Esophagus muscularis mucosa (tissue), 4 donors: ENCODE data around the gene AGAP1. TPM values are rescaled to one million over a fixed set of nuclear protein-coding genes. Genes with fewer than 3 reads are reported as not detected.

Experiments used
- DNase-seq: peaks from one replicate; pipeline ENCODE4 v3.0.0-alpha.2; 2017; ENCODE audit errors: extremely low spot score
- H3K27ac ChIP-seq, 4 donors: fragments of 200-600 bp; sonication (generic); replicated peaks in 1 of 4; 1 replicate in 3 of 4; 2 replicates in 1 of 4; pipeline ENCODE4 v1.5.1; 2016 to 2019; ENCODE audit warnings: mild to moderate bottlenecking in 1 of 4
- H3K27me3 ChIP-seq, 4 donors: fragments of 200-600 bp; sonication (generic); one replicate each; pipeline versions ENCODE4 v1.5.1 to v1.6.0; 2016 to 2019
- H3K36me3 ChIP-seq, 4 donors: fragments of 200-600 bp; sonication (generic); one replicate each; pipeline ENCODE4 v1.5.1; 2016 to 2019
- H3K4me1 ChIP-seq, 4 donors: fragments of 200-600 bp; sonication (generic); one replicate each; pipeline ENCODE4 v1.5.1; 2016 to 2019
- H3K4me3 ChIP-seq, 4 donors: fragments of 200-600 bp; sonication (generic); 1 replicate in 2 of 4; 2 replicates in 2 of 4; pipeline ENCODE4 v1.5.1; 2016 to 2019; ENCODE audit warnings: mild to moderate bottlenecking in 4 of 4, moderate library complexity in 1 of 4
- H3K9me3 ChIP-seq, 4 donors: fragments of 200-600 bp; sonication (generic); 1 replicate in 3 of 4; 2 replicates in 1 of 4; pipeline ENCODE4 v1.5.1; 2016 to 2019
- CTCF ChIP-seq, 3 experiments: fragments of 200-600 bp in 2 of 3; fragments of 450-650 bp in 1 of 3; sonication (generic) in 2 of 3; IDR thresholded peaks; one replicate each; pipeline ENCODE4 v1.5.1; 2017 to 2019; ENCODE audit warnings: antibody characterized with exemption in 3 of 3, mild to moderate bottlenecking in 2 of 3, moderate library complexity in 1 of 3
- EP300 ChIP-seq: sonication (generic); formaldehyde crosslinking; IDR thresholded peaks from one replicate; pipeline ENCODE4 v1.6.1; 2017; ENCODE audit warnings: antibody characterized with exemption
- POLR2A ChIP-seq: fragments of 450-650 bp; IDR thresholded peaks from one replicate; pipeline ENCODE4 v1.6.1; 2017; ENCODE audit warnings: antibody characterized with exemption, moderate library complexity, mild to moderate bottlenecking, low read depth
- POLR2AphosphoS5 ChIP-seq, 2 donors: sonication (generic); formaldehyde crosslinking; IDR thresholded peaks; one replicate each; pipeline ENCODE4 v1.6.1; 2017; ENCODE audit warnings: antibody characterized with exemption in 2 of 2
- WGBS: methylation state at CpG from one replicate; pipeline ENCODE4 v1.1.5; 2018; 5-methylcytosine and 5-hydroxymethylcytosine counted together
- intact Hi-C: fragments of 100-400 bp; cut with DNase I; formaldehyde crosslinking; loops from one replicate; pipeline ENCODE4 v1.15.1; 2023
- total RNA-seq, 4 donors: library from RNA; depleted of rRNA; stranded (reverse); fragments of >200 nt; gene quantifications; one replicate each; pipeline versions ENCODE4 v1.1.0 to v1.2.1, GENCODE V29; 2016

AGAP1 gene
- total RNA-seq = 10 to 100 TPM; 37.9 to 62.4 (median 47.2) TPM

GRCh38 chr2:235493775-235494715 is at the start of gene AGAP1:
Gene AGAP1 (plus strand): TSS chr2:235494043.
- Histone ChIP-seq H3K27ac (peak within 1 kb of the TSS; percentile 83 to 90 (median 87)), H3K4me3 (peak within 1 kb of the TSS; percentile 75 to 87 (median 80)), H3K27me3 (no peaks in the 10 kb centered on the region), H3K36me3 (no peaks in the 10 kb centered on the region), H3K4me1 (peaks cover 22 to 41% (median 35%) of the 10 kb centered on the region in 4 donors), H3K9me3 (peaks cover 0 to 7% (median 0%) of the 10 kb centered on the region in 4 donors)
- TF ChIP-seq EP300 (no peak), CTCF (IDR thresholded peaks at IDR 0.05) (no peak), POLR2AphosphoS5 (IDR thresholded peaks at IDR 0.05) (peak; percentile 38 to 59)
- intact Hi-C loops = loop anchor here (10.0 kb wide), 1 partner anchor 181 kb away; no protein-coding TSS in a partner anchor
- 0% methylated on average over 3 of the region's 156 CpGs for WGBS
- peak; percentile 94 for DNase-seq

GRCh38 chr2:235444101-235444597 is 49.7 kb upstream of the AGAP1 start:
- no peaks in the 10 kb centered on the region for H3K9me3 ChIP-seq
- H3K27me3 ChIP-seq = no peaks in the 10 kb centered on the region
- no peaks in the 10 kb centered on the region for H3K36me3 ChIP-seq
- DNase-seq = no peak
- H3K4me3 ChIP-seq = no peak overlapping the region
- no peak overlapping the region for H3K27ac ChIP-seq
- no peak for TF ChIP-seq CTCF (IDR thresholded peaks at IDR 0.05)
- TF ChIP-seq POLR2AphosphoS5 (IDR thresholded peaks at IDR 0.05) = no peak
- no peak for TF ChIP-seq POLR2A
- no peak for TF ChIP-seq EP300
- intact Hi-C loops = no loop called here
- no peaks in the 10 kb centered on the region for H3K4me1 ChIP-seq
- WGBS = 89% methylated on average over 7 of the region's 7 CpGs

- intact Hi-C loops = no loop called here
- TF ChIP-seq EP300 (no peak), POLR2A (no peak), POLR2AphosphoS5 (IDR thresholded peaks at IDR 0.05) (no peak), CTCF (IDR thresholded peaks at IDR 0.05) (no peak)
- H3K27me3 ChIP-seq = no peaks in the 10 kb centered on the region
Measured at GRCh38 chr2:235445116-235445515, 48.7 kb upstream of the AGAP1 start.

GRCh38 chr2:235446082-235446481 is 47.8 kb upstream of the AGAP1 start:
- H3K4me3 ChIP-seq = no peak overlapping the region

More at GRCh38 chr2:235445116-235445515, 48.7 kb upstream of the AGAP1 start:
- WGBS = 65% methylated on average over 6 of the region's 6 CpGs
- Histone ChIP-seq H3K36me3 (no peaks in the 10 kb centered on the region), H3K4me3 (no peak overlapping the region), H3K4me1 (no peaks in the 10 kb centered on the region), H3K9me3 (no peaks in the 10 kb centered on the region), H3K27ac (no peak overlapping the region)
- DNase-seq = no peak

More at GRCh38 chr2:235446082-235446481, 47.8 kb upstream of the AGAP1 start:
- Histone ChIP-seq H3K27ac (no peak overlapping the region), H3K27me3 (no peaks in the 10 kb centered on the region), H3K36me3 (no peaks in the 10 kb centered on the region), H3K9me3 (no peaks in the 10 kb centered on the region), H3K4me1 (no peaks in the 10 kb centered on the region)
- intact Hi-C loops = no loop called here
- no peak for DNase-seq
- 87% methylated on average over 5 of the region's 5 CpGs for WGBS
- no peak for TF ChIP-seq EP300
- TF ChIP-seq POLR2A = no peak
- TF ChIP-seq POLR2AphosphoS5 (IDR thresholded peaks at IDR 0.05) = no peak
- no peak for TF ChIP-seq CTCF (IDR thresholded peaks at IDR 0.05)
